Mammary epithelial cell (primary cell): ENCODE measurements around the gene C19orf25.

ENCODE experiments used
- CTCF ChIP-seq, 2 donors: IDR thresholded peaks in 1 of 2; conservative IDR thresholded peaks in 1 of 2; 2 replicates each; pipeline ENCODE4 v1.5.1; 2011 to 2012; ENCODE audit warnings: inconsistent platforms in 2 of 2, low read length in 2 of 2, mild to moderate bottlenecking in 2 of 2, control low read depth in 1 of 2, low read depth in 1 of 2; ENCODE audit not compliant: insufficient read depth in 1 of 2; ENCODE audit errors: extremely low read depth in 1 of 2
- EZH2 ChIP-seq: IDR thresholded peaks from 2 replicates; pipeline ENCODE4 v1.6.1; 2012; ENCODE audit warnings: low read length, inconsistent platforms, borderline replicate concordance

- TF ChIP-seq EZH2 (no peak), CTCF (conservative IDR thresholded peaks at IDR 0.05 in 1 of 2, IDR thresholded peaks at IDR 0.05 in 1 of 2; ENCODE audit: extremely low read depth in 1 of 2, insufficient read depth in 1 of 2, low read depth in 1 of 2, low read length in 2 of 2) (no peak)
Observed at GRCh38 chr19:1483979-1484428, 5.0 kb upstream of the C19orf25 start.
